HG02943 (cell line): ENCODE measurements around the gene NDUFB2.
"Not testable (repeated sequence)": the region's sequence is repeated elsewhere in the genome, so short reads cannot be mapped to it uniquely, and the experiment has no call there.

Experiments
- ATAC-seq: cut with Tn5 transposase; IDR thresholded peaks from one replicate; pipeline ENCODE4 v1.9.1; 2021; ENCODE audit warnings: mild to moderate bottlenecking, low read depth, moderate library complexity; ENCODE audit not compliant: unreplicated experiment

The NDUFB2 gene

GRCh38 chr7:140732416-140732815 is 35.9 kb downstream of the NDUFB2 start:
- no peak for ATAC-seq

GRCh38 chr7:140734096-140734495 is 37.6 kb downstream of the NDUFB2 start:
- no peak for ATAC-seq

GRCh38 chr7:140734729-140735128 is 38.2 kb downstream of the NDUFB2 start:
- ATAC-seq: no peak

GRCh38 chr7:140738280-140738679 is 41.8 kb downstream of the NDUFB2 start:
- ATAC-seq: no peak

- ATAC-seq: not testable (repeated sequence)
Observed at GRCh38 chr7:140743255-140743654, 46.7 kb downstream of the NDUFB2 start.

GRCh38 chr7:140744005-140744404 is 47.5 kb downstream of the NDUFB2 start:
- no peak for ATAC-seq

- no peak for ATAC-seq
Observed at GRCh38 chr7:140745266-140746058, 49.0 kb downstream of the NDUFB2 start.

GRCh38 chr7:140746751-140747150 is 50.2 kb downstream of the NDUFB2 start:
- no peak for ATAC-seq

GRCh38 chr7:140752533-140752932 is 56.0 kb downstream of the NDUFB2 start:
- no peak for ATAC-seq

- no peak for ATAC-seq
Observed at GRCh38 chr7:140754506-140754905, 58.0 kb downstream of the NDUFB2 start.
